AG09309 (cell line): ENCODE results near the gene ATP9A.
"Not testable (repeated sequence)": the region's sequence is repeated elsewhere in the genome, so short reads cannot be mapped to it uniquely, and the experiment has no call there.

Source experiments
- DNase-seq: peaks from one replicate; pipeline ENCODE4 v3.0.0-alpha.2; 2010; ENCODE audit warnings: low read depth
- H3K4me3 ChIP-seq: 2 replicates; pipeline ENCODE4 v1.5.1; 2011; ENCODE audit warnings: mild to moderate bottlenecking, low read depth, low read length, moderate library complexity; ENCODE audit not compliant: control insufficient read depth
- TF ChIP-seq, protein P1 (sequence below): IDR thresholded peaks from 2 replicates; pipeline ENCODE4 v1.5.1; 2011; ENCODE audit warnings: mild to moderate bottlenecking, low read depth, low read length, inconsistent platforms; ENCODE audit not compliant: insufficient read depth, control insufficient read depth; ENCODE audit errors: missing control alignments

The ATP9A gene

DNA sequence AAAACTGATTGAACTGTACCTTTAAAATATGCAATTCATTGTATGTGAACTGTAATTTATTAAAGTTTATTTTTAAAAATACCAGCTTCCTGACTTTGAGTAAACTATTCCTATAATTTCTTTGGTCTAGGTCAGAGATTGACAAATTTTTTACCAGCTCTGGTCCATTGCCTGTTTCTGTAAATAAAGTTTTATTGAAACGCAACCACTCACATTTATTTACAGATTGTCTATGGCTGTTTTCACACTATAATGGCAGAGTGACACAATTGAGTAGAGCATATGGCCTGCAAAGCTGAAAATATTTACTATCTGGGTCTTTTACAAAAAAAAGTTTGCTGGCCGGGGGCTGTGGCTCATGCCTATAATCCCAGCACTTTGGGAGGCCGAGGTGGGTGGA, 192.7 kb downstream of the ATP9A start:
- no peak overlapping the region for H3K4me3 ChIP-seq
- no peak for DNase-seq
- TF ChIP-seq, protein P1, sequence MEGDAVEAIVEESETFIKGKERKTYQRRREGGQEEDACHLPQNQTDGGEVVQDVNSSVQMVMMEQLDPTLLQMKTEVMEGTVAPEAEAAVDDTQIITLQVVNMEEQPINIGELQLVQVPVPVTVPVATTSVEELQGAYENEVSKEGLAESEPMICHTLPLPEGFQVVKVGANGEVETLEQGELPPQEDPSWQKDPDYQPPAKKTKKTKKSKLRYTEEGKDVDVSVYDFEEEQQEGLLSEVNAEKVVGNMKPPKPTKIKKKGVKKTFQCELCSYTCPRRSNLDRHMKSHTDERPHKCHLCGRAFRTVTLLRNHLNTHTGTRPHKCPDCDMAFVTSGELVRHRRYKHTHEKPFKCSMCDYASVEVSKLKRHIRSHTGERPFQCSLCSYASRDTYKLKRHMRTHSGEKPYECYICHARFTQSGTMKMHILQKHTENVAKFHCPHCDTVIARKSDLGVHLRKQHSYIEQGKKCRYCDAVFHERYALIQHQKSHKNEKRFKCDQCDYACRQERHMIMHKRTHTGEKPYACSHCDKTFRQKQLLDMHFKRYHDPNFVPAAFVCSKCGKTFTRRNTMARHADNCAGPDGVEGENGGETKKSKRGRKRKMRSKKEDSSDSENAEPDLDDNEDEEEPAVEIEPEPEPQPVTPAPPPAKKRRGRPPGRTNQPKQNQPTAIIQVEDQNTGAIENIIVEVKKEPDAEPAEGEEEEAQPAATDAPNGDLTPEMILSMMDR: no peak

DNA sequence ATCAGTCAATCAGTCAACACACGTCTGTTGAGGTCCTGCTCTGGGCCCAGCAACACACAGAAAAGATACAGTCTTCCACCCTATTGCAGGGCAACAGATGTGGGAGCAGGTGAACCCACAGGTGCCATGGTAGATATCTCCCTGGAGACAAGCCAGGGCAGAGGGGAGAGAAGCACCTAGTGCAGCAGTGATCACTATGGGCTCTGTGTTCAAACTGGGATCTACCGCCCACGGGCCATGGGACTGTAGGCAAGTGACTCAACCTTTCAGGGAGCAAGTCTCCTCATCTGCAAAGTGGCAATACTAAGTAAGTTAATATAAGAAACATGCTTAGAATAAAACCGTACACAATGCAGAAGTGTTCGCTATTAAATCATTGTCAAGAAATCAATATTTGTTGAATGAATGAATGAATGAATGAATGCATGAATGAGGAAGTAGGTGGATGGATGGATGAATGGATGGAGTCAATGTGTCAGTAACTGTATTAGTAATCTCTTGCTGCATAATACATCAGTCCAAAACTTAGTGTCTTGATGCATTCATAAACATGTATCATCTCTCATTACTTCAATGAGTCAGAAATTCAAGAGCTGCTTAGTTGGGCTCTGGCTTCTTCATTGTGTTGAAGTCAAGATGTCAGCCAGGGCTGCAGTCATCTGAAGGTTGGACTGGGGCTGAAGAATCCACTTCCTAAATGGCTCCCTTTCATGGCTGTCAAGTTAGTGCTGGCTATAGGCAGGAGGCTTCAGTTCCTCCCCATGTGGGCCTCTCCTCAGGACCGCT, 193.7 kb downstream of the ATP9A start:
- TF ChIP-seq, protein P1: no peak
- no peak for DNase-seq
- no peak overlapping the region for H3K4me3 ChIP-seq

DNA sequence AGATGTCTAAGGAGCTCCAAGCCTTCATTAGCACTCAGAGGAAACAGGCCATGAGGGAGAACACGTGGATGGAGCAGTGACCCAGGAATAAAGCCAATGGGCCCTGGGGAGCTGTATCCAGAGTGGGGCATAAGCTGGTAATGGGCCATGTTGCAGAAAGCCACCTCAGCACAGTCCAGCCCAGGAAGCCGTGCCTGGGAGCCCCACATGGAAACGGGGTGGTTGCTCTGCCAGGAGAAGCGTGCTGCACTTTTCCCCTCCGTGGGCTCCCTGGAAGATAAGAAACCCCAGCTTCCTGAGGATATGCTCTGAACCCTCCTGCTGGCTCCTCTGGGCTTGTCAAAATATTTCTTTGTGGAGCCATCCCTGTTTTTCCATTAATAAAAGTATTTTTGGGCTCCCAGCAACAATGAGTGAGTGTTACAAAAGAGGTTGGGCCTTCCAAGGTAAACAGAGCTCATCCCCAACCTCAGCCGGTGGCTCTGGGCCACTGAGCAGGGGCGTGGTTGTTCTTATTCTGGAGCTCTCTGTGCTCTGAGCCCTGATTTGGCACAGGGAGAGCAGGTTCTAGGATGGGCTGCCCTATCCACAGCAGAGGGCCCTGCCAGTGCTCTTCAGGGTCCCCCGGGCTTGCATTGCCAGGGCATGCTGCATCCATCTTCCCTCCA, 194.5 kb downstream of the ATP9A start:
- no peak overlapping the region for H3K4me3 ChIP-seq
- TF ChIP-seq, protein P1: no peak
- DNase-seq: no peak

DNA sequence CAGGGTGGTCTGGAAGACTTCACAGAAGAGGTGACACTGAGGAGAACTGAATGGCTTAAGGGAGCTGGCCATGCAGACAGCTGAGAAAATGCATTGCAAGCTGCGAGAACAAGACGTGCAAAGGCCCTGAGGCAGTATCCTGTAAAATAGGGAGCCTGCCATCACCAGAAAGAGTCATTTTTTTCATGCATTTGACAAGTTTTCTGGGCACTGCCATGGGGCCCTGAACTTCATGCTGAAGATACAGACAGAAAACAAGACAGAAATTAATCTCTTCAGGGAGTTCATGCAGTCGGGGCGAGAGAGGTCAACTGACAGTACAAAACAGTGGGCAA, 196.8 kb downstream of the ATP9A start:
- DNase-seq: no peak
- H3K4me3 ChIP-seq: no peak overlapping the region
- TF ChIP-seq, protein P1: no peak

DNA sequence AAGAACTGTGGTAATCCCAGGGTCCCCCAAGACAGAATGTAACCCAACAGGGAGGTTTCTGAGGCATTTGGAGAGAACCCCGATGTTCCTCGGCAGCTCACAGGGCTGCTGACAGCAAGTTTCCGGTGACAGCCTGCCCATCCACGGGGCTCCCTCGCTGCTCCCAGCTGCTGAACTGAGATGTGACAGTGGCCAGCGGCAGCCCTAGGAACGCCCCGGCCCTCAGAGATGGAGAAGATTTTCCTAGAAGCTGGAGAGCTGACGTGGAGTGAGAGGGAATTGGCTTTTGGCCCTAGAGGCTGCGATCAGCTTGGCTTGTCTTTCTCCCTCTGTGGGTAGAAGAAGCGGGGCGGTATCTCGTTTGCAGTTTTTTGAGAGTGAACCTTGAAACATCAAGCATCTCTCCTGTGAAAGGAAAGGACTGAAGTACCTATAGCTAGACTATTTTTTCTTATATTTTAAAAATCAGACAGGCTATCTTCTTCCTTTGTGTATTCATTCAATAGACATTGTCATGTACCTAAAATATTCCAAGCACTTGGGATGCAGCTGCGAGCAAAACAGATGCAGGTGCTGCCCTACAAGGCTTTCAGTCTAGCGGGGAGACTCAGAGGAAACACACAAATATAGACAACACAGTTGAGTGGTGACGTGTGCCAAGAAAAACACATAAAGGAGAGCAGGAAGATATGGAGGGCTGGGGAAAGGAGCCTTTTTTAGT, 197.3 kb downstream of the ATP9A start:
- no peak for DNase-seq
- no peak overlapping the region for H3K4me3 ChIP-seq
- TF ChIP-seq, protein P1: no peak

DNA sequence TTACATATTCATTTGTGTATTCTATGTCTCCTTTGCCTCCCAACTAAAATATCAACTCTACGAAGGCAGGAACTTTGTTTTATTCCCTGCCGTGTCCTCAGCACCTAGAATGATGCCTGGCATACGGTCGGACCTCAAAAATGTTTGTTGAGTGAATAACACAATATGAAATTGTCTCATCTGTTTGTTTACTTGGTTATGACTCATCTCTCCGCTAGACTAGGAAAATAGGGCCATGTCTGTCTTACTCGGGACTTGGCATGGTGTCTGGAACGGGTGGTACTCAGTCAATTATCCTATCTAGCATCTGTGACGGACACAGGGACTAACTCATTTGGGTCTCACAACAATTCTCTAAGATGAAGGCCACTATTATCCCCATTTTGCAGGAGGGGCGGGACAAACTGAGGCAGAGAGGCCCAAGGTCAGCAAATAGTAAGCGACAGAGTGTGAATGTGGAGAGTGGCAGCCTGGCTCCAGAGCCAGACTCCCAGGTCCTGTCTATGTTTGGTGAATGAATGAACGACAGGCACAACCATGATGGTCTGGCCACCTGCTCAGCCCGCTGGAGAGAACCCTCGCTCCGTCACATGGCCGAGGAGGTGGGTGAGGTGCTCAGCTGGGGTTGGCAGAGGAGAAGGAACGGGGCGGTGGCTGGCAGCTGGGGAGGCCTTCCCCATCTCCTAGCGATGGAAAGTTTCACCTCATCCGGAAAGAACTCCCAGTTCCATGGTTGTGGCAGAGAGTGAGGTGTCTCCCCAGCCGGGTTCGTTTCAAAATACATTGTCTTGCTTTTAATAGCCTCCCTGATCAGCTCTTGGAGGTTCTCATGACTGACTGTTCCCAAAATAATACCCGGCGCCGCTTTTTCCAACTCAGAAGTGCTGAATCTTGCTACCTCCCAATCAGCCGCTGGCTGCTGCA, 198.1 kb downstream of the ATP9A start:
- H3K4me3 ChIP-seq: no peak overlapping the region
- DNase-seq: no peak
- TF ChIP-seq, protein P1: no peak

DNA sequence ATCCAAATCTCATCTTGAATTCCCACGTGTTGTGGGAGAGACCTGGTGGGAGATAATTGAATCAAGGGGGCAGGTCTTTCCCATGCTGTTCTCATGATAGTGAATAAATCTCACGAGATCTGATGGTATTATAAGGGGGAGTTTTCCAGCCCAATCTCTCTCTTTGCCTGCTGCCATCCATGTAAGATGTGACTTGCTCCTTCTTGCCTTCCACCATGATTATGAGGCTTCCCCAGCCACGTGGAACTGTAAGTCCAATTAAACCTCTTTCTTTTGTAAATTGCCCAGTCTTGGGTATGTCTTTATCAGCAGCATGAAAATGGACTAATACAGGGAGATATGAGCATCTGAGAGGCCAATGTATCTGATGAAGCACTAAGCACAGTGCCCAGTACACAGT, 199.7 kb downstream of the ATP9A start:
- DNase-seq, H3K4me3 ChIP-seq: not testable (repeated sequence)
